Epithelial cell of prostate (primary cell): ENCODE measurements around the gene VAV2.

ENCODE experiments used
- DNase-seq: peaks from one replicate; pipeline ENCODE4 v3.0.0-alpha.2; 2011; ENCODE audit warnings: low read depth, low spot score
- H3K27ac ChIP-seq: fragments of 450-650 bp; 2 replicates; pipeline ENCODE4 v1.5.1; 2017; ENCODE audit warnings: mild to moderate bottlenecking

Gene VAV2

GRCh38 chr9:133861692-133862091 lies 130.4 kb downstream of the VAV2 start:
- no peak overlapping the region for H3K27ac ChIP-seq
- DNase-seq, result no peak

- H3K27ac ChIP-seq, result no peak overlapping the region
- DNase-seq, result no peak
Observed at GRCh38 chr9:133861086-133861485, 131.0 kb downstream of the VAV2 start.

- DNase-seq, result no peak
- H3K27ac ChIP-seq, result no peak overlapping the region
Observed at GRCh38 chr9:133858771-133859170, 133.4 kb downstream of the VAV2 start.

GRCh38 chr9:133857639-133858038 lies 134.5 kb downstream of the VAV2 start:
- no peak for DNase-seq
- no peak overlapping the region for H3K27ac ChIP-seq

- no peak overlapping the region for H3K27ac ChIP-seq
- DNase-seq, result no peak
Observed at GRCh38 chr9:133856798-133857197, 135.3 kb downstream of the VAV2 start.

GRCh38 chr9:133855802-133856521 lies 136.2 kb downstream of the VAV2 start:
- DNase-seq, result no peak

GRCh38 chr9:133855371-133855770 lies 136.8 kb downstream of the VAV2 start:
- no peak for DNase-seq
- no peak overlapping the region for H3K27ac ChIP-seq

More at GRCh38 chr9:133855802-133856521, 136.2 kb downstream of the VAV2 start:
- no peak overlapping the region for H3K27ac ChIP-seq

- no peak overlapping the region for H3K27ac ChIP-seq
Observed at GRCh38 chr9:133854765-133855164, 137.4 kb downstream of the VAV2 start.

GRCh38 chr9:133854048-133854447 lies 138.1 kb downstream of the VAV2 start:
- no peak overlapping the region for H3K27ac ChIP-seq
- DNase-seq, result no peak

More at GRCh38 chr9:133854765-133855164, 137.4 kb downstream of the VAV2 start:
- no peak for DNase-seq

- DNase-seq, result no peak
- no peak overlapping the region for H3K27ac ChIP-seq
Observed at GRCh38 chr9:133853331-133853730, 138.8 kb downstream of the VAV2 start.

GRCh38 chr9:133852431-133852830 lies 139.7 kb downstream of the VAV2 start:
- no peak for DNase-seq
- H3K27ac ChIP-seq, result no peak overlapping the region

- H3K27ac ChIP-seq, result no peak overlapping the region
- DNase-seq, result no peak
Observed at GRCh38 chr9:133851693-133852092, 140.4 kb downstream of the VAV2 start.

GRCh38 chr9:133850937-133851336 lies 141.2 kb downstream of the VAV2 start:
- DNase-seq, result no peak
- no peak overlapping the region for H3K27ac ChIP-seq

GRCh38 chr9:133850161-133850560 lies 142.0 kb downstream of the VAV2 start:
- no peak for DNase-seq
- H3K27ac ChIP-seq, result no peak overlapping the region

- DNase-seq, result no peak
- H3K27ac ChIP-seq, result no peak overlapping the region
Observed at GRCh38 chr9:133849110-133849670, 142.9 kb downstream of the VAV2 start.

- H3K27ac ChIP-seq, result no peak overlapping the region
- DNase-seq, result no peak
Observed at GRCh38 chr9:133848471-133849109, 143.5 kb downstream of the VAV2 start.

GRCh38 chr9:133846483-133847090 lies 145.5 kb downstream of the VAV2 start:
- no peak for DNase-seq
- H3K27ac ChIP-seq, result no peak overlapping the region

- no peak overlapping the region for H3K27ac ChIP-seq
- DNase-seq, result no peak
Observed at GRCh38 chr9:133845440-133845839, 146.7 kb downstream of the VAV2 start.

GRCh38 chr9:133844881-133845410 lies 147.2 kb downstream of the VAV2 start:
- no peak for DNase-seq
- no peak overlapping the region for H3K27ac ChIP-seq

GRCh38 chr9:133844398-133844784 lies 147.7 kb downstream of the VAV2 start:
- no peak for DNase-seq
- no peak overlapping the region for H3K27ac ChIP-seq
